HG03442 (cell line): Measurements from ENCODE around the gene VEGFD.
A peak's percentile ranks its signal among the peaks of the same experiment; 100 is the strongest.

Experiments
- ATAC-seq: cut with Tn5 transposase; IDR thresholded peaks from one replicate; pipeline ENCODE4 v1.9.1; 2021; ENCODE audit warnings: mild to moderate bottlenecking, moderate library complexity; ENCODE audit not compliant: unreplicated experiment

VEGFD gene

DNA sequence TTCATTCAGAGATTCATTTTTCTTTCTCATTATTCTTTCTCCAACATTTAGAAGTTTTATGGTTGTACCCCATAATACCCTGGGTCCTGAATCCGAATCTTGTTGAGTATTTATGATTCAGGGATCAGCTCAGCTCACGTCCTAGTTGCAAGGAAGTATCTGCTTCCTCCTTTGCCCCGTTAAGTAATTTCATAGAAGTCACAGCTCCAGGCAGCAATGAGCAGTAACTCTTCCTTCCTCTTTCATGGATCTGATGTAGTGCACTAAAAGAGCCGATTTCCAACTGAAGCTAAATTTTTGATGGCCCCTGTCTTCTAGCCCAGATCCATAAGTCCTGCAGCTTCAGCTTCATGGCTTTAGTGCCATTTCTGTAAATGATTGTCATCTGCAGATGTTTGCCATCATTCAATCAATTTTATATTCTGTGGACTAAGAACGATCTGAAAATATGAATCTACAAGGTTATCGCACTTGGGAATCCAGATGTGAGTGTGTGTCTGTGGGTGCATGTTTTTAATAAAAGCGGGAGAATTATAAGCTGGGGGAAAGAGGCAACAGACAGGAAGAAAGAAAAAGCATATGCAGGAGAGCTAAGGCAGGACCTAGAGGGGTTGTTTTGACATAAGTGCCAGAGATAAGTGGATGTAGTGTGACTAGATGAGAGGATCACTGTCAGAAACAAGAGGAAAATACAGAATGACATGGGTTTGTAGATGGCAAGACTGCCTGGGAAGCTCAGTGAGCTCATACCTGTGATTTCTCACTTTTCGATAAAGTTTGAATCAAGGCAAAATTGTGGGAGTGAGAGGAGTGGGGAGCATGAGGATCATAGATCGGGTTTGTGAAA is 17.5 kb downstream of the VEGFD start:
- no peak for ATAC-seq

- ATAC-seq: no peak
Observed at GRCh38 chrX:15359701-15360100, 24.5 kb downstream of the VEGFD start.

DNA sequence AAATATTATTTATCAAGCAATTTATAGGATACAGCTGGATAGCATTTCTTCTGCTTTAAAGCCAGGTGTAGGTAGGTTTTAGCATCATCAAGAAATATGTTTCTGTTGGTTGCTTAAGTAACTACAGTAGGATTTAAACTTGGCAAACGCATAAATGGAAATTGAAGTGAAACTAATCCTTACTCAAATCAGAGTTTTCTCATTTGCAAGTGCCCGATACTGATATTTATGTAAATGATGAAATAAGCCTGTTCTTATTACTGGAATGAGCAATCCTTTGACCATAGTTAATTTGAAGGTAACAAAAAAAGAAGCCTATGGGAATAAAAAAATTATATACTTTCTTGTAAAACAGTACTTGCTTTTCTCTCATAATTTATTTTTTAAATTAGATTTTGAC is 25.7 kb downstream of the VEGFD start:
- no peak for ATAC-seq

DNA sequence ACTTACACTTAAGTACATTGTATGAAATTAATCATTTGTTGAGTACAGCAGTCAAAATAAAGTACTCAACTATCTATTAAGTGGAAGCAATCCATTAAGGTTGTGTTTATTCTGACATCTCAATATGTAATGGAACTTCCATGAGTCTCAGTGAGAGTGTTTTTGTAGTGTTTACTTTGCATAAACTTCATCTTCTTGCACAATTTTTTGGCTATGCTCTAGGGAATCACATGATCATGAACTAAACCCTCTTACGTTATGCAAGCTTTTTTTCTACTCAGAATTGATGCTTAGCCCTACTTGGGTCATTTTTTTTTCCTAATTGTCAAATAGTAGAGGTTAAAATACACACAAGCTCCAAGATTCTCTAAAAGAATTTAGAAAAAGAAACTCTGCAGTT is 27.8 kb downstream of the VEGFD start:
- no peak for ATAC-seq

GRCh38 chrX:15350329-15350996 is 33.8 kb downstream of the VEGFD start:
- ATAC-seq: no peak

DNA sequence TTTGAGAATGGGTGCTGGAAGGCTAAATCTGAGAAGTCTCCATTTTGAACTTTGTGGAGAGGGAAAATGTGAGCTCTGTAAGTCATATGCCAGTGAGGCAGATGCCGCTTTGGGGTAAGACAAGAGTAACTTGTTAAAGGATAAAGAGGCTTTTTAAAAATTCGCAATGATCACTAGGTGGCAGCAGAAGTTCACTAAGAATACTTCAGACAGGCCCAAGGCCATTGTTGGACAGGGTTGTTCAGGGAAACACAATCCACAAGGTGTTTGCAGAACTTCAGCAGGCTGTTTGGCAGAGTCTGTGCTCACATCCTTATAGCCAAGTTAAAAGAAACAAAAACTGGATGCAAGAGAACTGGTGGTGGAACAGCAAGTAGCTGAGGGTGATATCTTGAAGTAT is 35.2 kb downstream of the VEGFD start:
- no peak for ATAC-seq

- no peak for ATAC-seq
Observed at GRCh38 chrX:15345976-15346375, 38.2 kb downstream of the VEGFD start.

DNA sequence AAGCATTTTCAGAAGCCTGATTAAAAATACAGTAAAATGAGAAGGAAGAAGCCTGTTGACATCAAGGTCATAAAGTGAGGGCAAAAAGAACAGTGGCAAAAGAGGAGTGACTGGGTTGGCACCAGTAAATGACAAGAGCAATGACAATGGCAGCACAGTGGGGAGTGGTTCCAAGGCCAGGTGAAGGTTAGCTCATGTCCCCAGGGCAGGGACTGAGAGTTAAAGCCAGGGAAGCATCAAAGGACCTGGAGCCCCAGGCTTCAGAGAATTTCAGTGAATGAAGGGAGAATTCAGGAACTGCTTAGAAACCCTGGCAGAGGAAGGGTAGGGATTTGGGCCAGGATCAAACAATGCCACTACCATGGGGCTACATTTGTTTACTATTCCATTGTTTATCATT is 40.1 kb downstream of the VEGFD start:
- no peak for ATAC-seq

DNA sequence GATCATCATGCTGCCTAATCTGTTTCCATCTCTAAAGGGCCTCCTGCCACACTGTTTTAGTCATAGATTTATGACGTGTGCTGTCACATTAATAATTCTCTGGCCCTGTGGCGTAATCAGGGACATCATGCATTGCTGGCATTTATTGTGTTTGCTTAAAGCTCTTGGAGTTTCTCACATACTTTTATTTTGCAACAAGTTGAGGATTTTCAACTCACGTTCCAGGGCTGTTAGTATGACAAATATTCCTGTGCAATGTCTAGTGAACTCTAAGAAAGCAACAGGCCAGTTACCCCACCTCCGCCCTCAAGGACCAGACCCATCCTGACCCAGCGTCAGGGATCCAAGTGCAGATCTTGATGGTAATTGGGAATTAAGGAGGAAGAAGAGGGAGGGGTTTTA is 41.1 kb downstream of the VEGFD start:
- ATAC-seq: no peak

GRCh38 chrX:15340867-15341266 is 43.3 kb downstream of the VEGFD start:
- ATAC-seq: no peak

- no peak for ATAC-seq
Observed at GRCh38 chrX:15336023-15336413, 48.2 kb downstream of the VEGFD start.

DNA sequence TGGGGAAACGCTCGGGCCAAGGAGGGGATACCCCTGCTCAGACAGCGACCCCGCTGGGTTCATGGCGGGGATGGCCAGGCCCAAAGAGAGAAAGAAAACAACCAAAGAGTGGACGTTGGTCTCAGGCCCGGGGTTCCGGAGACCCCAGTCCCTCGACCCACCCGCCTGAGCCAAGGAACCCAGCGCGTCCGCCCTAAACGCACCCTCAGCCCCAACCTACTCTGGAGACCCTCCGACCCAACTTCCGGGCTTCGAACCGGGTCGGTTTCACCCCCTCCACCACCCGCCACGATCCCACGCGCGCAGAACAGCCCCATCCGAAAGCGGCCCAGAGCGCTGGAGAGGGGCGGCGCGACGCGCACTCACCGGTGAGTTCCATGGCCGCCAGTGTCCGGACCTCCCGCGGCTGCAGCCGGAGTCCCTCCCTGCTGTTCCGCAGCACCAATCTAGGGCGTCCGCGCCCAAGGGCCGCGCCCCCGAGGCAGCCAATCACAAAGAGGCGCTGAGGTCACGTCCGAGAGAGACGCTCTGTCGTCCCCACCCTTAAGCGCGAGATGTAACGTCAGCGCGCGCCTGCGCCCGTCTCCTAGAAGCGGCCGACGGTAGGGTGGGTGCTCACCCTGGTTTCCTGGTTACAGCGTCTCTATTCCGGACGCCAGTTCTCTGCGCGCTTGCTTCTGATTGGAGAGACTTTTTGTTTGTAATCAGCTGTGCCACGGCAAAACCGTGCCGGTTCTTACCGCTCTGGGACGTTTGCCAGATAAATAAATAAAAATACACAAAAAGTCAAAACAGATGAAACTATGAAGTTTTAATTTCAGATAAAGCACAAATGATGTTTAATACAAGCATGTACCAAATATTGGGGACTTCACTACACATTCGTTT is 48.8 kb downstream of the VEGFD start, which contains the start of gene PIGA:
Gene PIGA (minus strand): TSS at position 389 of the 888 bp plus-strand sequence. CDS start 3,593 bp downstream, outside the sequence.
- ATAC-seq: peak; percentile 98

DNA sequence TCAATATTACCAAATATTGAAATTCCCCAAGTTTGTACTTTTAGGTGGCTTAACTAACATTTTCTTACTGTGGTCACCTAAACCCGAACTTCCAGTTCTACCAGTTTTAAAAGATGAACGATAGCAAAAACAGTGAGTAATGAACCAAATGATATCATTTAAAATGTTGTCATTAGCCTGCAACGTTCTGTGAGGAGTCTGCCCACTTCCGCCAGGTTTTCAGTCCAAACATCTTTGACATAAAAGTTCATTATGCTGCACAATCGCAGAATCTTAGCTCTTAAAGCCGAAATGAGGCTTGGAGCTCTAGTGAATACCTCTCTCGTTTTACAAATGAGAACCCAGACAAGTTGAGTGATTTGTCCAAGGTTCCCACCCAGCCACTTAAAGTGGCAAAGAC is 49.7 kb downstream of the VEGFD start:
- ATAC-seq: no peak

DNA sequence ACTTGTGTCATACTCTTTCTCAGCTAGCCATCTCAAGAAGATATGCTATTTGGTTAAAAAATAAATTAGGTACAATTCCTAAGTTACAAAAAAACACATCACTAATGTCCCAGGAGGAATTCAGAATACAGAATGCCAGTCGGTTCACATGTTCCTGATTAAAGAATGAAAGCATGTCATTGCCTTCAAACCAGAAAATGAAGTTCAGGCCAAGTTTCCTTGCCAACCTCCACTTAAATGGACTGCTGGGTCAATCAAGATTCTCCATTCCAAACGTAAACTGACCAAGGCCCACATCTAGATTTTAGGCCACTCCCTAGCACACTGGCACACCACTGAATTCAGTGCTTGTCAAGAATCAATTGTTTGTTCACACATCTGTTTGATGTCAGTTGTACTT is 55.4 kb downstream of the VEGFD start:
- no peak for ATAC-seq

GRCh38 chrX:15328131-15328530 is 56.1 kb downstream of the VEGFD start:
- ATAC-seq: no peak

DNA sequence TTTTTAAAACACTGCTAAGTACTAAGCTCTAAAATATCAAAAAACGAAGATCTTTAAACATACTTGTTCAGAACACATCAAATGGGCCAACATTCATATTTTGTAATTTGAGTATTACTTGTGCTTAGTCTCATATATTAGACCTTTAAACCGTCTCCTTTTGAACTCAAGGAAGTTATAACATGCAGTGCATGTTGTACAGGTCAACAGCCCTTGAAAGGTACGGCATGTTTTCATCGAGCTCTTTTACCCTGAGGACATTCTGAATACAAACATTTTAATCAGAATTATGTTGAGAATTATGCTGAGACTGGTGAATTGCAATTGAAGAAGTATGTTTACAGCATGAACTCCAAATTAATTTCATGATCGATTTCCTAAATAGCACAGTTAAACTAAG is 61.7 kb downstream of the VEGFD start:
- no peak for ATAC-seq

DNA sequence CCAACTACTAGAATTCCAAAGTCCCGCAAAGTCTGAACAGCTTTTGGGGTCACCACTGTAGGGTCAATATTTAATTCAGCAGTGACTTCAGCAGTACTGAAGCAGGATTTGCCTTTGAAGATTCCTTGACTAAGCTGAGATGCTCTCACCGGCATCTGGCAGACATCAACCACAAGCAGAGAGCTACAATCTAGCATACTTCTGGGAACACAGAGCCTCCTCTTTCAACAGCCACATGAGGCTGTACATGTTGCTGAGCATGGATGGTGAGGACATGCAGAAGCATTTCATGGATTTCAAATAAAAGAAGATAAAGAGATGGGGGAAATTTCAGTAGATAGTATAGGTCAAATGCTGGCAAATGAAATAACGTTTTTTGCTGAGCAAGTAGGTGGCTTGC is 62.1 kb downstream of the VEGFD start:
- ATAC-seq: no peak

GRCh38 chrX:15321447-15321846 is 62.8 kb downstream of the VEGFD start:
- no peak for ATAC-seq

GRCh38 chrX:15320297-15320696 is 63.9 kb downstream of the VEGFD start:
- no peak for ATAC-seq

GRCh38 chrX:15319075-15319474 is 65.1 kb downstream of the VEGFD start:
- no peak for ATAC-seq

DNA sequence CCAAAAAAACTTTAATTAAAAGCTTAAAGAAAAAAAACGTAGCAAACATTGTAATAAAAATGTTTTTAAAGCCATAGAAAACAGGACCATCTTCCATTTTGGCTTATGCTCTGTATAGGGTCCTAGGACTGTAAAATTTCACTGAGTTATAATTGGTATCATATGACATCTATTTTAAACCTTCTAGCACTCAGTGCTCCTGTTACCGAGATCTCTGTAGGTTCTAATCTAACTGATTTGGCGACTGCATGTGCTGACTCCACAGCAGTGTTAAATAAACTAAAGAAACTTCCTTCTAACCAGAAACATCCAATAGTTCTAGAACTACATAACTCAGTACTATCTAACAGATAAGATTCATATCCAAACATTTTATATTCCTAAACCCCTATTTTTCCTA is 68.7 kb downstream of the VEGFD start, which contains the start of gene ASB11:
Gene ASB11 (minus strand): TSS at position 132 of the 400 bp plus-strand sequence. CDS start 35 bp downstream, at position 97.
- ATAC-seq: no peak
